A673 (cell line): ENCODE results near the gene DMBT1.

Experiments used
- CTCF ChIP-seq: fragments of 300-800, 200-600 bp; sonication (generic); conservative IDR thresholded peaks from 2 replicates; pipeline ENCODE4 v1.5.1; 2017; ENCODE audit warnings: low read depth, mild to moderate bottlenecking, antibody characterized with exemption, low read length, moderate library complexity, mixed read lengths
- EZH2 ChIP-seq: fragments of 200-600 bp; sonication (generic); IDR thresholded peaks from 2 replicates; pipeline ENCODE4 v1.6.1; 2017; ENCODE audit warnings: borderline replicate concordance, low read depth, mild to moderate bottlenecking, mixed read lengths, antibody characterized with exemption, low read length; ENCODE audit not compliant: poor library complexity, severe bottlenecking

- TF ChIP-seq EZH2 (no peak), CTCF (no peak)
Observed at GRCh38 chr10:122649903-122650302, 89.3 kb downstream of the DMBT1 start.
